A549 (cell line): ENCODE data around the gene CYLD. TPM values are rescaled to one million over a fixed set of nuclear protein-coding genes. Genes with fewer than 3 reads are reported as not detected.

Experiments
- ATAC-seq, 2 experiments: fragments of 200-7000 bp in 1 of 2; fragments of >200 bp in 1 of 2; cut with Nextera tagmentation in 1 of 2; cut with Tn5 transposase in 1 of 2; 3 replicates each; pipeline versions ENCODE4 v1.8.0 to v1.9.1; 2018 to 2020; ENCODE audit warnings: mild to moderate bottlenecking in 1 of 2, moderate library complexity in 1 of 2
- CTCF ChIA-PET: fragments of 300-600 bp; sonication (Branson Sonifier 250); formaldehyde crosslinking; extraction: SDS; loops from one replicate; lab custom pipeline; 2021; ENCODE audit warnings: antibody characterized with exemption, inconsistent platforms; lab: Yijun Ruan, JAX
- POLR2A ChIA-PET: fragments of 350-600 bp; formaldehyde crosslinking; extraction: SDS; loops from one replicate; lab custom pipeline; 2021; ENCODE audit warnings: antibody characterized with exemption, inconsistent platforms; lab: Yijun Ruan, JAX
- DNase-seq, 2 experiments: peaks; one replicate each; pipeline versions ENCODE4 v3.0.0 to v3.0.0-alpha.2; 2011 to 2016; ENCODE audit warnings: low read depth in 1 of 2, low spot score in 1 of 2
- FAIRE-seq: peaks from 2 replicates; lab custom pipeline; 2011; peaks lifted over from hg19 to GRCh38; lab: Jason Lieb, UNC
- H3K27ac ChIP-seq, 2 experiments: fragments of >200 bp; sonication (Bioruptor Twin); formaldehyde crosslinking; 3 replicates each; pipeline ENCODE4 v1.5.1; 2016 to 2017
- H3K4me1 ChIP-seq: fragments of >200 bp; sonication (Bioruptor Twin); formaldehyde crosslinking; 3 replicates; pipeline ENCODE4 v1.6.1; 2016
- H3K4me2 ChIP-seq: fragments of >200 bp; sonication (Bioruptor Twin); formaldehyde crosslinking; 3 replicates; pipeline ENCODE4 v1.6.1; 2016
- H3K4me3 ChIP-seq: fragments of >200 bp; sonication (Bioruptor Twin); formaldehyde crosslinking; 3 replicates; pipeline ENCODE4 v1.5.1; 2016
- H3K9me3 ChIP-seq: fragments of >200 bp; sonication (Bioruptor Twin); formaldehyde crosslinking; 3 replicates; pipeline ENCODE4 v1.6.1; 2016
- CBX8 ChIP-seq: fragments of 200-600 bp; sonication (generic); IDR thresholded peaks from 2 replicates; pipeline ENCODE4 v1.6.1; 2016
- CHD4 ChIP-seq: fragments of 200-600 bp; sonication (generic); IDR thresholded peaks from 2 replicates; pipeline ENCODE4 v1.6.1; 2016; ENCODE audit warnings: antibody characterized with exemption, mild to moderate bottlenecking, borderline replicate concordance
- CTCF ChIP-seq: fragments of >200 bp; sonication (Bioruptor Twin); formaldehyde crosslinking; IDR thresholded peaks from 3 replicates; pipeline ENCODE4 v1.5.1; 2016
- E2F6 ChIP-seq: IDR thresholded peaks from 2 replicates; pipeline ENCODE4 v1.6.1; 2012; ENCODE audit warnings: low read depth, borderline replicate concordance
- EHMT2 ChIP-seq: fragments of 200-600 bp; sonication (generic); IDR thresholded peaks from 2 replicates; pipeline ENCODE4 v1.6.1; 2016; ENCODE audit warnings: antibody characterized with exemption, low read depth, mild to moderate bottlenecking, moderate library complexity
- ELK1 ChIP-seq: fragments of 150-350 bp; IDR thresholded peaks from 2 replicates; pipeline ENCODE4 v1.6.1; 2014; ENCODE audit warnings: low read depth, mild to moderate bottlenecking, low read length
- EP300 ChIP-seq, 2 experiments: fragments of >200 bp; sonication (Bioruptor Twin); formaldehyde crosslinking; IDR thresholded peaks; 2 replicates in 1 of 2; 3 replicates in 1 of 2; pipeline ENCODE4 v1.6.1; 2016 to 2017
- FOSB ChIP-seq: fragments of 250-450 bp; sonication (Bioruptor Pico); IDR thresholded peaks from 2 replicates; pipeline ENCODE4 v1.5.0; 2020; ENCODE audit warnings: mild to moderate bottlenecking, moderate library complexity
- FOXS1 ChIP-seq: fragments of 250-450 bp; sonication (Bioruptor Pico); IDR thresholded peaks from 2 replicates; pipeline ENCODE4 v1.5.0; 2020; ENCODE audit warnings: mild to moderate bottlenecking, moderate library complexity
- GATA3 ChIP-seq: IDR thresholded peaks from 2 replicates; pipeline ENCODE4 v1.6.1; 2012; ENCODE audit warnings: borderline replicate concordance
- HDAC2 ChIP-seq: fragments of 200-600 bp; sonication (generic); IDR thresholded peaks from 2 replicates; pipeline ENCODE4 v1.6.1; 2016
- HOXA7 ChIP-seq: fragments of 250-450 bp; sonication (Bioruptor Pico); IDR thresholded peaks from 2 replicates; pipeline ENCODE4 v1.5.0; 2020; ENCODE audit warnings: mild to moderate bottlenecking, moderate library complexity
- JUN ChIP-seq, 2 experiments: fragments of >200 bp; sonication (Bioruptor Twin); formaldehyde crosslinking; IDR thresholded peaks; 2 replicates in 1 of 2; 3 replicates in 1 of 2; pipeline ENCODE4 v1.6.1; 2016 to 2017
- KDM1A ChIP-seq: fragments of 200-600 bp; sonication (generic); IDR thresholded peaks from 2 replicates; pipeline ENCODE4 v1.6.1; 2016; ENCODE audit warnings: low read depth, mild to moderate bottlenecking
- MAZ ChIP-seq: fragments of 150-350 bp; IDR thresholded peaks from 2 replicates; pipeline ENCODE4 v1.6.1; 2014; ENCODE audit warnings: antibody characterized with exemption, low read depth, low read length, borderline replicate concordance
- NR3C1 ChIP-seq: fragments of >200 bp; sonication (Bioruptor Twin); formaldehyde crosslinking; IDR thresholded peaks from 3 replicates; pipeline ENCODE4 v1.6.1; 2017
- POLR2AphosphoS2 ChIP-seq: conservative IDR thresholded peaks from 2 replicates; pipeline ENCODE4 v1.6.1; 2012; ENCODE audit warnings: low read length, improper control_type of control experiment, inconsistent platforms
- RNF2 ChIP-seq: fragments of 200-600 bp; sonication (generic); IDR thresholded peaks from 2 replicates; pipeline ENCODE4 v1.6.1; 2016; ENCODE audit warnings: low read depth, mild to moderate bottlenecking, antibody characterized with exemption, moderate library complexity, borderline replicate concordance
- SREBF2 ChIP-seq: fragments of 450-650 bp; IDR thresholded peaks from 2 replicates; pipeline ENCODE4 v1.6.1; 2014; ENCODE audit warnings: mild to moderate bottlenecking, moderate library complexity
- ZC3H11A ChIP-seq: fragments of 450-650 bp; IDR thresholded peaks from 2 replicates; pipeline ENCODE4 v1.6.1; 2014; ENCODE audit warnings: antibody characterized with exemption, mild to moderate bottlenecking
- WGBS: methylation state at CpG from one replicate; pipeline ENCODE4 v1.1.6; 2017; ENCODE audit errors: missing lambda C conversion rate; 5-methylcytosine and 5-hydroxymethylcytosine counted together
- polyA plus RNA-seq, 4 experiments: library from polyadenylated mRNA; depleted of rRNA in 3 of 4; stranded (reverse); fragments of >200 nt; fragmentation: RNase III in 1 of 4; extraction: RNeasy Plus Mini Kit Qiagen cat#74134 plus additional on column Dnase treatment in 1 of 4; gene quantifications; 2 replicates in 3 of 4; 3 replicates in 1 of 4; pipeline ENCODE4 v1.2.3, GENCODE V29; 2011 to 2017

The CYLD gene
- polyA plus RNA-seq, 2 of the 4 experiments (the other 2 are of a cell fraction) = 6.5 to 12.7 TPM

GRCh38 chr16:50741225-50741780 is 583 bp upstream of the CYLD start:
- TF ChIP-seq HDAC2 (peak; percentile 87), CHD4 (peak; percentile 96), GATA3 (no peak), KDM1A (peak; percentile 98), FOSB (CRISPR knock-in tag) (no peak), ZC3H11A (no peak), NR3C1 (no peak), JUN (IDR thresholded peaks at IDR 0.05) (no peak)
- DNase-seq (peak in 1 of 2 experiments; percentile 9), FAIRE-seq (no peak), ATAC-seq (peak in 1 of 2 experiments; percentile 10; a peak in 3 of 6 replicates)
- H3K4me1 ChIP-seq = peaks cover 3% of the 10 kb centered on the region; the same call in 1 of the 3 replicates
- H3K27ac ChIP-seq = no peak overlapping the region
- peak overlapping the region; percentile 94 for H3K4me2 ChIP-seq
- peak overlapping the region; percentile 45 for H3K4me3 ChIP-seq
- H3K9me3 ChIP-seq = no peaks in the 10 kb centered on the region
- ChIA-PET POLR2A (no interaction called here), CTCF (interaction anchor here (1.3 kb wide), 1 partner anchor 65 kb away, joined by 10 read pairs; no protein-coding TSS in a partner anchor)
- 4% methylated on average over 13 of the region's 21 CpGs for WGBS

GRCh38 chr16:50742576-50743200 is 802 bp downstream of the CYLD start:
- H3K4me2 ChIP-seq = peak overlapping the region; percentile 86
- FAIRE-seq (no peak), ATAC-seq (0 out of 6 replicates have a peak, but pooled peaks of 1 of the 2 experiments have one; percentile 6), DNase-seq (no peak)
- peaks cover 3% of the 10 kb centered on the region; the same call in 1 of the 3 replicates for H3K4me1 ChIP-seq
- POLR2A ChIA-PET = no interaction called here
- no peak for TF ChIP-seq CBX8
- TF ChIP-seq KDM1A = peak; percentile 12; the same call in 1 of the 2 replicates
- TF ChIP-seq POLR2AphosphoS2 = no peak
- TF ChIP-seq, all 56 proteins: peak for 1
- H3K27ac ChIP-seq = peak overlapping the region; percentile 72 to 86
- WGBS = 5% methylated on average over 28 of the region's 28 CpGs
- CTCF ChIA-PET = no interaction called here
- H3K4me3 ChIP-seq = peak overlapping the region; percentile 96
- H3K9me3 ChIP-seq = no peaks in the 10 kb centered on the region

- CTCF ChIA-PET = interaction anchor here (2.5 kb wide), 1 partner anchor 62 kb away, joined by 8 read pairs; no protein-coding TSS in a partner anchor
- H3K27ac ChIP-seq = no peak overlapping the region
- H3K4me2 ChIP-seq = no peak overlapping the region; the same call in 1 of the 3 replicates
- 91% methylated on average over 3 of the region's 3 CpGs for WGBS
- no peak for DNase-seq
- no peak for FAIRE-seq
- no peaks in the 10 kb centered on the region for H3K9me3 ChIP-seq
- peaks cover 3% of the 10 kb centered on the region; the same call in 1 of the 3 replicates for H3K4me1 ChIP-seq
- POLR2A ChIA-PET = no interaction called here
- no peak for ATAC-seq
- TF ChIP-seq MAZ (no peak), POLR2AphosphoS2 (no peak), EP300 (IDR thresholded peaks at IDR 0.05) (no peak), RNF2 (no peak), FOXS1 (CRISPR knock-in tag) (no peak), SREBF2 (no peak), JUN (IDR thresholded peaks at IDR 0.05) (no peak), HOXA7 (CRISPR knock-in tag) (no peak), E2F6 (no peak), EHMT2 (no peak), CTCF (no peak), ELK1 (no peak)
- no peak overlapping the region for H3K4me3 ChIP-seq
These were observed 1.8 kb downstream of the CYLD start for GRCh38 chr16:50743581-50744225.
